HG03103 (cell line): Measurements from ENCODE around the gene PSMD13.
"Not testable (repeated sequence)": the region's sequence is repeated elsewhere in the genome, so short reads cannot be mapped to it uniquely, and the experiment has no call there.

Source experiments
- ATAC-seq: cut with Tn5 transposase; IDR thresholded peaks from one replicate; pipeline ENCODE4 v1.9.1; 2021; ENCODE audit warnings: low read depth; ENCODE audit not compliant: unreplicated experiment

Gene PSMD13

GRCh38 chr11:285021-285893 is 48.5 kb downstream of the PSMD13 start:
- ATAC-seq: no peak

DNA sequence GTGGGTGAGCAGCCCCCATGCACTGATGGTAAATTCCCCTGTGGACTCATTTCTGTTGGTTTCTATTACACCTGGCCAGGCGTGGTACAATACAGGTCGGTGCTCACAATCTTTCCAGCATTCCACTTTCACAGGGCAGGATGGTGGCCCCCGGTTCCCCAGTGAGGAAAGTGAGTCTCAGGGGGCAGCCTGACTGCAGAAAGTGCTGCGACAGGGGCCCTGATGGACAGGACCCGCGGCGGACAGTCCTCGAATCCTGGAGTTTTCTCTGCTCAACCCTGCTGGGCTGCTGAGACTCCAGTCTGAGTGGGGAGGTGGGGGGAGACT is 49.1 kb downstream of the PSMD13 start:
- ATAC-seq: no peak

DNA sequence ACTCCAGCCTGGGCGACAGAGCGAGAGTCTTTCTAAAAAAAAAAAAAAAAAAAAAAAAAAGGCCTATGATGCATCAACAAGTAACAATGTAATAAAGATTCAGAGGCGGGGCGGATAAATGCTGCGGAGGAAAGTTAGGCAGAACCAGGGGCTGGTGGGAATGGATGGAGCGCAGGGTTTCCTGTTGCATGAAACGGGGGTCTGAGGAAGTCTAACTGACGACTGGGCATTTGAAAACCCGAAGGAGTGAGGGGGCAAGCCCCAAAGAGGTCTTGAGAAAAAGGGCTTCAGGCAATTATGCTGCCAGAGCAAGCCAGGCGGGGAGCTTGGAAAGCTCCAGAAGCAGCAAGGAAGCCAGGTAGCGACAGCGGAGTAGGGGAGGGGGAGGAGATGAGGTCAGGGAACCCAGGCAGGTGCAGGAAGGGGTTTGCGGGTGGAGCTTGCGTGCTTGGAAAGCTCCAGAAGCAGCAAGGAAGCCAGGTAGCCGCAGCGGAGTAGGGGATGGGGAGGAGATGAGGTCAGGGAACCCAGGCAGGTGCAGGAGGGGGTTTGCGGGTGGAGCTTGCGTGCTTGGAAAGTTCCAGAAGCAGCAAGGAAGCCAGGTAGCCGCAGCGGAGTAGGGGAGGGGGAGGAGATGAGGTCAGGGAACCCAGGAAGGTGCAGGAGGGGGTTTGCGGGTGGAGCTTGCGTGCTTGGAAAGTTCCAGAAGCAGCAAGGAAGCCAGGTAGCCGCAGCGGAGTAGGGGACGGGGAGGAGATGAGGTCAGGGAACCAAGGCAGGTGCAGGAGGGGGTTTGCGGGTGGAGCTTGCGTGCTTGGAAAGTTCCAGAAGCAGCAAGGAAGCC is 50.4 kb downstream of the PSMD13 start:
- not testable (repeated sequence) for ATAC-seq

DNA sequence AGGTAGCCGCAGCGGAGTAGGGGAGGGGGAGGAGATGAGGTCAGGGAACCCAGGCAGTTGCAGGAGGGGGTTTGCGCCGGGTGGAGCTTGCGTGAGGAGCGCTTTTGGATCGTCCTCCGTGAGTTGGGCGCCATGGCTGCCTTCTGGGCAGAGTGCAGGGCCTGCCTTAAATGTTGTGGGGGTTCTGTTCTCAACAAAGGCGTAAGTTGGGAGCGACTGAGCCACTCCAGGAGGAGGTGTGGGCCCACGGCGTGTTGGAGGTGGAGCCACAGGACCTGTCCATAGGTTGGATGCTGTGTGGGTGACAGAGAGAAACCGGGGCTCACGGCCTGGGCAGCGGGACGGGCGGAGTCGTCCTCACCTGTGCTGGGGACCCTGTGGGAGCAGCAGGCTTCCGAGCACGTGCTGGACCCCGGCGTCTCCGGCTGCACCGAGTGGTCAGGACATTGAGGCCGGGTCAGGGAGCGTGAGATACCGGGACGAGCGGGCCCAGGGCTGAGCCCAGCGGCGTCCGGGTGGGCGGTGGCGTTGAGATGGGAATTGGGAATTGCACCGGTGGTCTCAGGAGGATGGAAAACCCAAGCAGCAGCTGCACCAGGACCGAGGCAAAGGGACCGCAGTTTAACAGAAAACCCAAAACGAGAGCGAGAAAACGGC is 51.2 kb downstream of the PSMD13 start:
- no peak for ATAC-seq

DNA sequence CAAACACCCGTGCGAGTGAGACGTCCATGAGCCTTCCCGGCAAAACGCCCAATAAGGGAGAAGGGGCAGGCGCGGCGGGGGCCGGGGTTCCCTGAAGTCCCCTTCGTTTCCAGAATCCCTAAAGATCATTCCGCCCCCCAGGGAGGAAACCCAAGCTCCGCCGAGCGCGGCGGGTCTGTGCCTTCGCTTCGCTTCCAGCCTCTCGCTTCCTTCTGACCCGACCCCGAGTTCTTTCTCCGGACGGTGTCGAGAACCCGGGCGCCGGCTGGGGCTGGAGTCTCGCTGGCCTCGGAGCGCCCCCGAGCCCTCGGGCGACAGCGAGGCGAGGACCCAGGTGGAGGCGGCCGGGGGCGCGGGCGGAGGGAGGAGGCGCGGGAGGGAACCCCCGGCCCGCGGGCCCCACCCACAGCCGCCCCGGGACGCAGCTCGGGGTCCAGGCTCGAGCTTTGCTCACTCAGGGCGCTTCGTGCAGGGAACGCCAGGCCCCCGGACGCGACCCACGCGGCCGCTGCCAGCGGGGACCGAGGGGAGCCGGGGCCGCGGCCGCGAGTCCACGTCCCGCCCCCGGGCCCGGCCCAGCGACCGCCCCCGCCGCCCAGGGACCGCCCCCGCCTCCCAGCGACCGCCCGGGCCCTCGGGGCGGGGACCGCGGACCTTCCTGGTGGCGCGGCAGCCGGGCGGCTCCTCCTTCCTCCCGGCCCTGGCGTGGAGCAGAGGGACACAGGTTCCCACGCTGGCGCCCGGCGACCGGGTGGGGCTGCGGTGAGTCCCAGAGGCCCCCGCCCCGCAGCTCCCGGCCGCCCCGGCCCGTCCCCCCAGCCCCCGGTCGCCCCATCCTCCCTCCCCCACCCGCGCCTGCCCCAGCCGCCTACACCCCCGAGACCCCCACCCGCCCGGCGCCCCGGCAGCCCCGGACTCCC is 52.0 kb downstream of the PSMD13 start, which contains the start of gene PGGHG:
PGGHG (plus strand) TSS at position 649 of the 920 bp plus-strand sequence. CDS start 691 bp downstream, outside the sequence.
- peak; percentile 65 for ATAC-seq

GRCh38 chr11:289398-289711 is 52.6 kb downstream of the PSMD13 start:
- ATAC-seq: no peak

DNA sequence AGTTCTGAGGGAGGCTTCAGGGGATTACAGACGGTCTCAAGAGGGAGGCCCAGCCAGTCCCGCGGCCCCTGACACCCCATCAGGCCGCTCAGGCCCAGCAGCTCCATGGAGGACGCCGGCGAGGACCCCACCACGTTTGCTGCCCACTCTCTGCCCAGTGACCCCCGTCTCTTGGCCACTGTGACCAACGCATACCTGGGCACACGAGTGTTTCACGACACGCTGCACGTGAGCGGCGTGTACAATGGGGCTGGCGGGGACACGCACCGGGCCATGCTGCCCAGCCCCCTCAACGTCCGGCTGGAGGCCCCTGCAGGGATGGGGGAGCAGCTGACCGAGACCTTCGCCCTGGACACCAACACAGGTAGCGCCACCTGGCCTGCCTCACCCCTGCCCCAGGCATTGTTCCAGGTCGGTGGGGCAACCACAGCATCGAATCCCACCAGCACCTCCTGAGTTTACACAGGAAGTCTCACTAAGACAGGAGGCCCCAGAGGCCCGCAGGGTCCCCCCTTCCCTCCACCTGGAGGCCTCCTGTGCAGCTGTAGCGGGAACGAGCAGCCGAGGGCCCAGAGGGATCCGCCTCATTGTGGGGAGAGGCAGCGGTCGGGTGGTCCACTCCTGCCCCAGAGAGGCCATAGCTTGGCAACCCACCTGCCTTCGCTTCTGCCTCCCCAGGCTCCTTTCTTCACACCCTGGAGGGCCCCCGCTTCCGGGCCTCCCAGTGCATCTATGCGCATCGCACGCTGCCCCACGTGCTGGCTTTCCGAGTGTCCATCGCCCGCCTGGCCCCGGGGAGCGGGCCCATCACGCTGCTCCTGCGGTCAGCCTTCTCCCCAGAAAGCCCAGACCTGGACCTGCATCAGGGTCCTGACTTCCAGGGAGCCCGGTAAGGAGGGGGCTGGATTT is 53.2 kb downstream of the PSMD13 start:
- no peak for ATAC-seq

GRCh38 chr11:290621-291231 is 54.0 kb downstream of the PSMD13 start:
- ATAC-seq: no peak

GRCh38 chr11:291281-292210 is 54.8 kb downstream of the PSMD13 start:
- no peak for ATAC-seq

GRCh38 chr11:292211-293121 is 55.7 kb downstream of the PSMD13 start:
- ATAC-seq: no peak

- no peak for ATAC-seq
These were observed 56.6 kb downstream of the PSMD13 start for GRCh38 chr11:293271-293851.

GRCh38 chr11:293852-294661 is 57.3 kb downstream of the PSMD13 start:
- ATAC-seq: no peak

DNA sequence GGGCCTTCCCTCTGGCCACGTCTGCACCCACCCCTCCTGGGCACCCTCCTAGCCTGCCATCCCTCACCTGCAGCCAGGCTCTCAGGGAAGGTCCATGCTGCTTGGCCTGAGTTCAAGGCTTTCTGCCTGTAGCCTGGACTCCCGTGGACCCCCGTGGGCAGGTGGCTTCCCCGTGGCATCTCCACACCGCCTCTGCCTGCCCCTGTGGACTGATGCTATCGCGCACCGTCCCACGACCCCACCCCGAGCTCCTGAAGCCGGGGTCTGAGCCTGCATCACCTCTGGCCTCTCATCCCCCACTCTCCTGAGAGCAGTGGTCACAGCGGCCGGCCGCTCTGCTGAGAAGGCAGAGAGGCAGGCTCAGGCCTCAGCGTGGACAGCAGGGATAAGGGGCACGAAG is 58.0 kb downstream of the PSMD13 start:
- no peak for ATAC-seq

GRCh38 chr11:295351-296170 is 58.8 kb downstream of the PSMD13 start:
- no peak for ATAC-seq
